ENCODE measurements around the gene IFNLR1.

DNA sequence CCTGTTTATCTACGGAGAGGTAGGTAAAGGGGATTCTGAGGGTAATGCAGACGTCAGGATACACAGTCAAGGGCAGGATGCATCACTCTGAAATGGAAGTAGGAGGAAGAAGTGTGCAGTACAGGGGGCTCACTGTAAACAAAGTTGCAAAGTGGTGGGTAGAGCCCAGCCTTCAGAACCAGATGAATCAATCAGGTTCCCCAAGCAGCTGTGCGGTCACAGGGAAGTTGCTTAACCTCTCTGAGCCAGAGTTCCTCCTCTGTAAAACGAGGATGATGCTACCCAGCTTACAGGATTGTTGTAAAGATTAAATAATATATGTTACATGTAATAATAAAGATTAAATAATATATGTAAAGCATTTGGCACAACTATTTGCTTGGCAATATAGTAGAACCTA lies 61.6 kb downstream of the IFNLR1 start:
- TF ChIP-seq, protein P1, sequence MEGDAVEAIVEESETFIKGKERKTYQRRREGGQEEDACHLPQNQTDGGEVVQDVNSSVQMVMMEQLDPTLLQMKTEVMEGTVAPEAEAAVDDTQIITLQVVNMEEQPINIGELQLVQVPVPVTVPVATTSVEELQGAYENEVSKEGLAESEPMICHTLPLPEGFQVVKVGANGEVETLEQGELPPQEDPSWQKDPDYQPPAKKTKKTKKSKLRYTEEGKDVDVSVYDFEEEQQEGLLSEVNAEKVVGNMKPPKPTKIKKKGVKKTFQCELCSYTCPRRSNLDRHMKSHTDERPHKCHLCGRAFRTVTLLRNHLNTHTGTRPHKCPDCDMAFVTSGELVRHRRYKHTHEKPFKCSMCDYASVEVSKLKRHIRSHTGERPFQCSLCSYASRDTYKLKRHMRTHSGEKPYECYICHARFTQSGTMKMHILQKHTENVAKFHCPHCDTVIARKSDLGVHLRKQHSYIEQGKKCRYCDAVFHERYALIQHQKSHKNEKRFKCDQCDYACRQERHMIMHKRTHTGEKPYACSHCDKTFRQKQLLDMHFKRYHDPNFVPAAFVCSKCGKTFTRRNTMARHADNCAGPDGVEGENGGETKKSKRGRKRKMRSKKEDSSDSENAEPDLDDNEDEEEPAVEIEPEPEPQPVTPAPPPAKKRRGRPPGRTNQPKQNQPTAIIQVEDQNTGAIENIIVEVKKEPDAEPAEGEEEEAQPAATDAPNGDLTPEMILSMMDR (IDR thresholded peaks at IDR 0.05 in 4 of 5, conservative IDR thresholded peaks at IDR 0.05 in 1 of 5), result no peak
- no peak for TF ChIP-seq POLR2A (IDR thresholded peaks at IDR 0.05)

Measured in gastrocnemius medialis (tissue), 4 donors.